ENCODE measurements around the gene ADI1.

The ADI1 gene

GRCh38 chr2:3488061-3488531 lies 31.2 kb downstream of the ADI1 start:
- H4K20me1 ChIP-seq (ENCODE audit: insufficient read depth), result no peaks in the 10 kb centered on the region
- H3K27me3 ChIP-seq (ENCODE audit: insufficient read depth, low read depth), result no peaks in the 10 kb centered on the region
- H3K36me3 ChIP-seq (ENCODE audit: insufficient read depth), result no peaks in the 10 kb centered on the region
- no peaks in the 10 kb centered on the region for H3K79me2 ChIP-seq (ENCODE audit: insufficient read depth, low read depth)
- TF ChIP-seq, protein P1, sequence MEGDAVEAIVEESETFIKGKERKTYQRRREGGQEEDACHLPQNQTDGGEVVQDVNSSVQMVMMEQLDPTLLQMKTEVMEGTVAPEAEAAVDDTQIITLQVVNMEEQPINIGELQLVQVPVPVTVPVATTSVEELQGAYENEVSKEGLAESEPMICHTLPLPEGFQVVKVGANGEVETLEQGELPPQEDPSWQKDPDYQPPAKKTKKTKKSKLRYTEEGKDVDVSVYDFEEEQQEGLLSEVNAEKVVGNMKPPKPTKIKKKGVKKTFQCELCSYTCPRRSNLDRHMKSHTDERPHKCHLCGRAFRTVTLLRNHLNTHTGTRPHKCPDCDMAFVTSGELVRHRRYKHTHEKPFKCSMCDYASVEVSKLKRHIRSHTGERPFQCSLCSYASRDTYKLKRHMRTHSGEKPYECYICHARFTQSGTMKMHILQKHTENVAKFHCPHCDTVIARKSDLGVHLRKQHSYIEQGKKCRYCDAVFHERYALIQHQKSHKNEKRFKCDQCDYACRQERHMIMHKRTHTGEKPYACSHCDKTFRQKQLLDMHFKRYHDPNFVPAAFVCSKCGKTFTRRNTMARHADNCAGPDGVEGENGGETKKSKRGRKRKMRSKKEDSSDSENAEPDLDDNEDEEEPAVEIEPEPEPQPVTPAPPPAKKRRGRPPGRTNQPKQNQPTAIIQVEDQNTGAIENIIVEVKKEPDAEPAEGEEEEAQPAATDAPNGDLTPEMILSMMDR (conservative IDR thresholded peaks at IDR 0.05; ENCODE audit: low read depth, low read length), result no peak
- no peaks in the 10 kb centered on the region for H3K4me1 ChIP-seq (ENCODE audit: low read depth, poor library complexity, severe bottlenecking)
- H3K27ac ChIP-seq, result no peak overlapping the region
- no peak overlapping the region for H3K9ac ChIP-seq
- no peak overlapping the region for H3K4me3 ChIP-seq (IDR thresholded peaks at IDR 0.05; ENCODE audit: insufficient read depth, low read depth, low read length)
- H2AFZ ChIP-seq (ENCODE audit: low read depth), result no peak overlapping the region
- H3K4me2 ChIP-seq, result no peak overlapping the region

DNA sequence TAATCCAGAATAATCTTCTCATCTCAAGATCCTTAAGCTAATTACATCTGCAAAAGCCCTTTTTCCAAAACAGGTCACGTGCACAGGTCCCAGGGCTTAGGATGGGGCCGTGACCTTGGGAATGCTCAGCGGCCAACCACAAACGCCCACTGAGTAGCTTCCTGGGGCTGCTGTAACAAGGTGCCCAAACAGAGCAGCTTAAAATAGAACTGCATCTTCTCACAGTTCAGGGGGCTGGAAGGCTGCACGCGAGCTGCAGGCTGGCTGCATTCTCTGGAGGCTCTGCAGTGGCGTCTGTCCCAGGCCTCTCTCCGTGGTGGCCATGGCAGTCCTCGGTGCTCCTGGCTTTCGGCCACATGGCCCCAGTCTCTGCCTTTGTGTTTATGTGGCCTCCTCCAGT lies 31.9 kb downstream of the ADI1 start:
- TF ChIP-seq, protein P1 (conservative IDR thresholded peaks at IDR 0.05; ENCODE audit: low read depth, low read length), result no peak
- Histone ChIP-seq H2AFZ (ENCODE audit: low read depth) (no peak overlapping the region), H3K9ac (no peak overlapping the region), H3K4me2 (no peak overlapping the region), H3K27me3 (ENCODE audit: insufficient read depth, low read depth) (no peaks in the 10 kb centered on the region), H4K20me1 (ENCODE audit: insufficient read depth) (no peaks in the 10 kb centered on the region), H3K36me3 (ENCODE audit: insufficient read depth) (no peaks in the 10 kb centered on the region), H3K4me1 (ENCODE audit: low read depth, poor library complexity, severe bottlenecking) (no peaks in the 10 kb centered on the region), H3K4me3 (IDR thresholded peaks at IDR 0.05; ENCODE audit: insufficient read depth, low read depth, low read length) (no peak overlapping the region), H3K79me2 (ENCODE audit: insufficient read depth, low read depth) (no peaks in the 10 kb centered on the region), H3K27ac (no peak overlapping the region)

DNA sequence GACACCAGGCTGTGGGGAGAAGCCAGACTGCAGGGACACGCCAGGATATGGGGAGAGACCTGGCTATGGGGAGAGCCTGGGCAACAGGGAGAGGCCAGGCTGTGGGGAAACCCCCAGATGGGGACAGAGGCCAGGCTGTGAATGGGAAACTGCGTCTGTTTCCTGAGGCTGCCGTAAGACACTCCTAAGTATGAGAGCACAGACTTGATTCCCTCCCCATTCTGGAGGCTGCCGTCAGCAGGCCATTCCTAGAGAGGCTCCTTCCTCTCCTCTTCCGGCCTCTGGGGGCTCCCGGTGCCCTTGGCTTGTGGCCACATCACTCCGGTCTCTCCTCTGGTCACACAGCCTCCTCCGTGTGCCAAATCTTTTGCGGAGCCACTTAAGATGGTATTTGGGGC lies 32.3 kb downstream of the ADI1 start:
- Histone ChIP-seq H3K36me3 (ENCODE audit: insufficient read depth) (no peaks in the 10 kb centered on the region), H3K27me3 (ENCODE audit: insufficient read depth, low read depth) (no peaks in the 10 kb centered on the region), H3K4me1 (ENCODE audit: low read depth, poor library complexity, severe bottlenecking) (no peaks in the 10 kb centered on the region), H2AFZ (ENCODE audit: low read depth) (no peak overlapping the region), H4K20me1 (ENCODE audit: insufficient read depth) (no peaks in the 10 kb centered on the region), H3K9ac (no peak overlapping the region), H3K79me2 (ENCODE audit: insufficient read depth, low read depth) (no peaks in the 10 kb centered on the region), H3K4me3 (IDR thresholded peaks at IDR 0.05; ENCODE audit: insufficient read depth, low read depth, low read length) (no peak overlapping the region), H3K27ac (no peak overlapping the region), H3K4me2 (no peak overlapping the region)
- TF ChIP-seq, protein P1 (conservative IDR thresholded peaks at IDR 0.05; ENCODE audit: low read depth, low read length), result no peak

DNA sequence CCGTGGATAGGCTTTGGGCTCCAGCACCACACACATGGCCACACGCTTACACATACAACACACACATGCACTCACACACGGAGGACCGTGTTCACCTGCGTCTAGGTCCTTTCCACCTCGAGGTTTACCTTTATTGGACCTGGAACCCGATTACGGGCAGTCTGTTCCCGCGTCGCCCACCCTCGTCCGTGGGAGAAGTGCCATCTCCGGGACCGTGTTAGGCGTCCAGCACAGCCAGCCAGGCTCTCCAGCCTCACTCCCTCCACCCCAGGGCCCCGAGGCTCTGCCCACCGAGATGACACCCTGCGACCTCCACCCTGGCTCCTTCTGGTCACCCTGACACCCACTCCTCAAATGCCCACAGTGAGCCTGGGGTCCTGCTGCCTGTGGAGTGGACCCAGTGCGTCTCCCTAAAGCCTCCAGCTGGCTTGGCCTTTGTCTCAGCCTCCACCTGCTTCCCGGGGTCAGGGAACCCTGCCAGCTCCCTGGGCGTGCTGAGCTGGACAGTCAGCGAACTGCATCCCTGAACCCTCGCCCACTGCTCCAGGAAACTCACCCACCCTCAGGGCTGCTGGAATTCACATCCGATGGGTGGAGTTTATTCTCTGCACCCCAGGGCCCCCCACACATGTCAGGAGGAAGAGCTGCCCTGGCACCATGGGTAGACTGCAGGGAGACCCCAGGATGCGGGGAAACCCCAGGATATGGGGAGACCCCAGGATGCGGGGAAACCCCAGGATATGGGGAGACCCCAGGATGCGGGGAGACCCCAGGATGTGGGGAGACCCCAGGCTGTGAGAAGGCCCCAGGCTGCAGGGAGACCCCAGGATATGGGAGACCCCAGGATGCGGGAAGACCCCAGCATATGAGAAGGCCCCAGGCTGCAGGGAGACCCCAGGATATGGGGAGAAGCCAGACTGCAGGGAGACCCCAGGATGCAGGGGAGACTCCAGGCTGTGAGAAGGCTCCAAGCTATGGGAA lies 33.0 kb downstream of the ADI1 start:
- no peak overlapping the region for H3K4me2 ChIP-seq
- no peaks in the 10 kb centered on the region for H3K27me3 ChIP-seq (ENCODE audit: insufficient read depth, low read depth)
- TF ChIP-seq, protein P1 (conservative IDR thresholded peaks at IDR 0.05; ENCODE audit: low read depth, low read length), result no peak
- H3K9ac ChIP-seq, result no peak overlapping the region
- no peak overlapping the region for H3K27ac ChIP-seq
- H3K79me2 ChIP-seq (ENCODE audit: insufficient read depth, low read depth), result no peaks in the 10 kb centered on the region
- no peak overlapping the region for H3K4me3 ChIP-seq (IDR thresholded peaks at IDR 0.05; ENCODE audit: insufficient read depth, low read depth, low read length)
- no peaks in the 10 kb centered on the region for H4K20me1 ChIP-seq (ENCODE audit: insufficient read depth)
- H2AFZ ChIP-seq (ENCODE audit: low read depth), result no peak overlapping the region
- no peaks in the 10 kb centered on the region for H3K36me3 ChIP-seq (ENCODE audit: insufficient read depth)
- no peaks in the 10 kb centered on the region for H3K4me1 ChIP-seq (ENCODE audit: low read depth, poor library complexity, severe bottlenecking)

Measured in KMS-11 (cell line).